ENCODE data around the gene IL17RA. TPM values are rescaled to one million over a fixed set of nuclear protein-coding genes. Genes with fewer than 3 reads are reported as not detected.

The IL17RA gene
- total RNA-seq, 2 donors from 2014 or later = 16.1 to 17.4 TPM

- Histone ChIP-seq H3K36me3 (no peaks in the 10 kb centered on the region), H3K4me3 (no peak overlapping the region), H3K9me3 (no peaks in the 10 kb centered on the region), H3K4me1 (replicated peaks) (peaks cover 10% of the 10 kb centered on the region), H3K27ac (no peak overlapping the region), H3K27me3 (replicated peaks; ENCODE audit: insufficient read depth) (no peaks in the 10 kb centered on the region)
- TF ChIP-seq POLR2AphosphoS5 (IDR thresholded peaks at IDR 0.05) (no peak), POLR2A (IDR thresholded peaks at IDR 0.05) (no peak), CTCF (IDR thresholded peaks at IDR 0.05) (no peak)
- 95% methylated on average over 5 of the region's 5 CpGs for WGBS
- DNase-seq (ENCODE audit: low spot score) = no peak
- intact Hi-C loops (cut with DNase I) = loop anchor here (10.0 kb wide), 1 partner anchor 82 kb away; no protein-coding TSS in a partner anchor
Measured at GRCh38 chr22:17083255-17083654, 1.5 kb upstream of the IL17RA start.

GRCh38 chr22:17083811-17084441, 874 bp upstream of the IL17RA start:
- peak overlapping the region; percentile 73 to 96 for H3K4me3 ChIP-seq
- no peak for DNase-seq (ENCODE audit: low spot score)
- H3K9me3 ChIP-seq = no peaks in the 10 kb centered on the region
- peak overlapping the region; percentile 80 to 87 for H3K27ac ChIP-seq
- TF ChIP-seq POLR2AphosphoS5 (IDR thresholded peaks at IDR 0.05) (no peak), CTCF (IDR thresholded peaks at IDR 0.05) (no peak), POLR2A (IDR thresholded peaks at IDR 0.05) (no peak)
- intact Hi-C loops (cut with DNase I) = loop anchor here (10.0 kb wide), 1 partner anchor 81 kb away; no protein-coding TSS in a partner anchor
- no peaks in the 10 kb centered on the region for H3K27me3 ChIP-seq (replicated peaks; ENCODE audit: insufficient read depth)
- WGBS = 81% methylated on average over 33 of the region's 33 CpGs
- peaks cover 10% of the 10 kb centered on the region for H3K4me1 ChIP-seq (replicated peaks)
- H3K36me3 ChIP-seq = no peaks in the 10 kb centered on the region

- intact Hi-C loops (cut with DNase I) = loop anchor here (10.0 kb wide), 1 partner anchor 79 kb away; no protein-coding TSS in a partner anchor
- peaks cover 10% of the 10 kb centered on the region for H3K4me1 ChIP-seq (replicated peaks)
- no peaks in the 10 kb centered on the region for H3K27me3 ChIP-seq (replicated peaks; ENCODE audit: insufficient read depth)
- no peaks in the 10 kb centered on the region for H3K36me3 ChIP-seq
- H3K27ac ChIP-seq = peak overlapping the region; percentile 80 to 87
- no peak for TF ChIP-seq POLR2AphosphoS5 (IDR thresholded peaks at IDR 0.05)
- H3K4me3 ChIP-seq = peak overlapping the region; percentile 73 to 96
- H3K9me3 ChIP-seq = no peaks in the 10 kb centered on the region
- no peak for DNase-seq (ENCODE audit: low spot score)
- WGBS = 10% methylated on average over 74 of the region's 92 CpGs
Measured at GRCh38 chr22:17085277-17086181, 729 bp downstream of the IL17RA start.

GRCh38 chr22:17086296-17086695, 1.5 kb downstream of the IL17RA start:
- H3K27ac ChIP-seq = no peak overlapping the region
- TF ChIP-seq POLR2AphosphoS5 (IDR thresholded peaks at IDR 0.05) (no peak), POLR2A (IDR thresholded peaks at IDR 0.05) (no peak), CTCF (IDR thresholded peaks at IDR 0.05) (no peak)
- intact Hi-C loops (cut with DNase I) = loop anchor here (10.0 kb wide), 1 partner anchor 79 kb away; no protein-coding TSS in a partner anchor
- 83% methylated on average over 7 of the region's 7 CpGs for WGBS
- H3K4me3 ChIP-seq = peak overlapping the region in 1 of 2 donors; percentile 73
- DNase-seq (ENCODE audit: low spot score) = no peak
- H3K4me1 ChIP-seq (replicated peaks) = peaks cover 10% of the 10 kb centered on the region
- H3K9me3 ChIP-seq = no peaks in the 10 kb centered on the region
- no peaks in the 10 kb centered on the region for H3K27me3 ChIP-seq (replicated peaks; ENCODE audit: insufficient read depth)
- no peaks in the 10 kb centered on the region for H3K36me3 ChIP-seq

- Histone ChIP-seq H3K27ac (no peak overlapping the region), H3K9me3 (no peaks in the 10 kb centered on the region), H3K27me3 (replicated peaks; ENCODE audit: insufficient read depth) (no peaks in the 10 kb centered on the region), H3K36me3 (no peaks in the 10 kb centered on the region), H3K4me3 (no peak overlapping the region), H3K4me1 (replicated peaks) (peaks cover 10% of the 10 kb centered on the region)
- WGBS = 75% methylated on average over 10 of the region's 10 CpGs
- intact Hi-C loops (cut with DNase I) = loop anchor here (10.0 kb wide), 1 partner anchor 78 kb away; no protein-coding TSS in a partner anchor
- no peak for DNase-seq (ENCODE audit: low spot score)
- no peak for TF ChIP-seq CTCF (IDR thresholded peaks at IDR 0.05)
- no peak for TF ChIP-seq POLR2AphosphoS5 (IDR thresholded peaks at IDR 0.05)
- TF ChIP-seq POLR2A (IDR thresholded peaks at IDR 0.05) = no peak
Measured at GRCh38 chr22:17086788-17087497, 2.1 kb downstream of the IL17RA start.

Measured in prostate gland (tissue), 2 donors.